ENCODE results near the gene HDAC10. TPM values are rescaled to one million over a fixed set of nuclear protein-coding genes. Genes with fewer than 3 reads are reported as not detected.

The HDAC10 gene
- total RNA-seq, 2 donors from 2014 or later: 31.9 to 128 TPM

DNA sequence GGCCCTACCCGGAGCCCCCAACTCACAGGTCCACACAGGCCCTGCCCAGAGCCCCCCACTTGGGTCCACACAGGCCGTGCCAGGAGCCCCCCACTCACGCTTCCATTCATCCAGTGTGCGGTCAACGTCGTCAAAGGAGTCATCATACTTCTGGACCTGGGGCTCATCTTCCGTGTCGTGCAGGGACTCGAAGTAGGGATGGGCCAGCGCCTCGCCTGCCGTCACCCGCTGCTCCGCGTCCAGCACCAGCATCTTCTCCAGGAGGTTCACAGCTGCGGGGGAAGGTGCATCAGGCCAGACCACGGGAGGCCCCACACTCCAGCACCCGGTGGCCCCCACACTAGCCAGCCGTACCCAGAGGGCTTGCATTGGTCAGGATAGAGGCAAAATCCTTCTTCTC lies 4.0 kb upstream of the HDAC10 start:
- DNase-seq (no peak), ATAC-seq (no peak)
- no peaks in the 10 kb centered on the region for H3K9me3 ChIP-seq
- TF ChIP-seq CTCF (IDR thresholded peaks at IDR 0.05): no peak
- TF ChIP-seq POLR2A (IDR thresholded peaks at IDR 0.05): no peak
- H3K27ac ChIP-seq: no peak overlapping the region
- WGBS, 2 donors: 85 to 88% methylated on average over 8 to 19 of the region's 19 CpGs
- peaks cover 29% of the 10 kb centered on the region for H3K4me1 ChIP-seq
- no peaks in the 10 kb centered on the region for H3K27me3 ChIP-seq
- intact Hi-C loops (cut with DNase I): no loop called here
- no peaks in the 10 kb centered on the region for H3K36me3 ChIP-seq (replicated peaks in 1 of 2; ENCODE audit: insufficient read depth in 1 of 2, low read depth in 2 of 2)
- no peak overlapping the region for H3K4me3 ChIP-seq

GRCh38 chr22:50253941-50254340 lies 2.9 kb upstream of the HDAC10 start:
- ATAC-seq (no peak), DNase-seq (no peak)
- 74% methylated on average over 8 of the region's 8 CpGs; no CpG with 5 or more reads in 1 of the 2 donors for WGBS, 2 donors
- Histone ChIP-seq H3K27ac (no peak overlapping the region), H3K4me1 (peaks cover 39% of the 10 kb centered on the region), H3K4me3 (no peak overlapping the region), H3K9me3 (no peaks in the 10 kb centered on the region), H3K27me3 (no peaks in the 10 kb centered on the region), H3K36me3 (replicated peaks in 1 of 2; ENCODE audit: insufficient read depth in 1 of 2, low read depth in 2 of 2) (no peaks in the 10 kb centered on the region)
- intact Hi-C loops (cut with DNase I): no loop called here
- TF ChIP-seq POLR2A (IDR thresholded peaks at IDR 0.05): no peak
- no peak for TF ChIP-seq CTCF (IDR thresholded peaks at IDR 0.05)

DNA sequence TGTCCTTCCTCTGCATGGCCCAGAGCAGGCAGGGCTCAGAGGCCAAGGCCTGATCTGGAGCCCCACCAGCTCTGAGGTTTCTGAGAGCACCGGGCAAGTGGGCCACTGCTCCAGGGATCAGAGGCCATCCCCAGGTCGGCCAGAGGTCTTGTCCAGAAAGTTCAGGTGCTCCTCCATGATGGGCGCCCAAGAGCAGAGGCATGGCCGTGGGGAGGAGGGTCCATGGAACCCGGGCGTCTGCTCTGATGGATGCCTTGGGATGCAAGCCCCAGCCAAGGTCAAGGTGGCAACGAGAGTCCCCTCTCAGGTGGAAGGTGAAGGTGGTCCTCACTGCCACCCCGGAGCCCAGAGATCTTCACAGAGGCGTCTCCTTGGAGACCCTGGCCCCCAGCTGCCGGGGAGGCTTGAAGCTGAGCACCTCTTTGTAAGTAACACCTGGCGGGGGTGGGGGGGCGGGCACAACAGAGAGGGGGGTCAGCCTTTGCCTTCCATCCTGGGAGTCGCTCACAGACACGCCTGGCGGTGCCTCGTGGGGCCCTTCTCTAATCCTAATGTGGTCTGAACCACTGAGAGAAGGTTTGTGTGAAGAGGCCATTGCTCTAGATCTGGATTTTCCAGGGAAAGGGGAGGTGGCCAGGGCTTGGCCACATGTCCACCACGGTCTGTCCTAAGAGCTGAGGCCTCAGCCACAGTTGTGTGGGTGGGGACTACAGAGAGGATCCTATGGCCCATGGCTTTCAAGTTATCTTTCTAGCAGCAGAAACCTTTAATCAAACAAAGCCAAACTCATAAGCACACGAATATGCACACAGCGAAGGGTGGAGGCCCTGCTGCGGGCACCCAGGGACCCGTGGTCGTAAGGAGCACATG lies 2.2 kb upstream of the HDAC10 start:
- intact Hi-C loops (cut with DNase I): no loop called here
- Histone ChIP-seq H3K27me3 (no peaks in the 10 kb centered on the region), H3K27ac (no peak overlapping the region), H3K4me3 (no peak overlapping the region), H3K4me1 (peaks cover 39% of the 10 kb centered on the region), H3K9me3 (no peaks in the 10 kb centered on the region), H3K36me3 (replicated peaks in 1 of 2; ENCODE audit: insufficient read depth in 1 of 2, low read depth in 2 of 2) (no peaks in the 10 kb centered on the region)
- DNase-seq (no peak), ATAC-seq (no peak)
- WGBS, 2 donors: 70 to 79% methylated on average over 8 to 22 of the region's 22 CpGs
- TF ChIP-seq CTCF (IDR thresholded peaks at IDR 0.05) (no peak), POLR2A (IDR thresholded peaks at IDR 0.05) (no peak)

DNA sequence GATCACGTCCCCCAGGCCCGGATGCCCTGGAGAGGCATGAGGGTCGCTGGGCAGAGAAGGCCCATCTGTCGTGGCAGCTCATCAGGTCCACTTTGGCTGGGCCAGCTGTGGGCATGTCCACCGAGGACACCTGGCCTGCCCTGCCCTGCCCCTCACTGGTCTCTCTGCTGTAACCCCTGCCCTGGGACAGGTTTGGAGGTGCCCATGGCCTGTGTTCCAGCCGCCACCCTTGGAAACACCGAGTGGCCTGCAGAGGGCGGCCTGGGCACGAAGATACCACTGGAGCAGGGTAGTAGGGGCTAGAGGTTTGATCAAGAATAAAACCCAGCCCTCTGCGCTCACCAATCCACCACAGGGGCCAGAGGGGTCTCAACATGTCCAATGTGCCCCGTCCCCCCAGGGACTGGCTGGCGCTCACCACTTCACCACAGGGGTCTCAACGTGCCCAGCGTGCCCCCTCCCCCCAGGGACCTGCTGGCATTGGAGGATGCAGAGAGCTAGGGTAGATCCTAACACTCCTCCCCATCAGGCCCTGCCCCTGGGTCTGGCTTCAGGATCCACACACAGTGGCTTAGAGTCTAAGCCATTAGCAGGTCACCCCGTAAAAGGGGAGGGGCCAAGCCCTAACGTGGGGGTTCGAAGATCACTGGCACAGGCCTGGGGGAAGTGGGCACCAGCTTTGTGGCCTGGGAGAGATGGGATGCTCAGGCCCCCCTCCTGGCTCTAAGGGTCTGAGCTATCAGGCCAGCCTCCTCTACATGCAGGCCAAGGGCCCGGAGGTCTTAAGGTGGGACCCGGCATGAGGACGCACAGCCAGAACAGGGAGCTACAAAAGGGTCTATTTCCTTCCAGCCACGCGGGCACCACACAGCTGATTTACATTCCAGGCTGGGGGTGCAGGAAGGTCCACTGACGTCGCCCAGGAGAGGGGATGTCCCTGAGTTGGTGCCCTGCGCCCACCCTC lies 1.3 kb upstream of the HDAC10 start:
- 43 to 55% methylated on average over 8 to 24 of the region's 25 CpGs for WGBS, 2 donors
- ATAC-seq: peak; percentile 77
- TF ChIP-seq POLR2A (IDR thresholded peaks at IDR 0.05): no peak
- TF ChIP-seq CTCF (IDR thresholded peaks at IDR 0.05): peak; percentile 49 to 82 (median 76)
- H3K27me3 ChIP-seq: no peaks in the 10 kb centered on the region
- DNase-seq: peak; percentile 79 to 84 (median 81)
- no peak overlapping the region for H3K4me3 ChIP-seq
- H3K36me3 ChIP-seq (replicated peaks in 1 of 2; ENCODE audit: insufficient read depth in 1 of 2, low read depth in 2 of 2): no peaks in the 10 kb centered on the region
- H3K9me3 ChIP-seq: no peaks in the 10 kb centered on the region
- peak overlapping the region in 3 of 4 donors; percentile 52 to 72 (median 72) for H3K27ac ChIP-seq
- peaks cover 30% of the 10 kb centered on the region for H3K4me1 ChIP-seq
- intact Hi-C loops (cut with DNase I): no loop called here

All from body of pancreas (tissue), 4 donors.